Measurements from ENCODE around the gene PIGN.

Gene PIGN

GRCh38 chr18:62144338-62144737, 42.5 kb downstream of the PIGN start:
- no peak for DNase-seq (ENCODE audit: low read depth, low spot score)
- H3K9ac ChIP-seq (ENCODE audit: insufficient read length), result no peak overlapping the region
- no peaks in the 10 kb centered on the region for H3K36me3 ChIP-seq (ENCODE audit: insufficient read depth, low read length)
- H3K4me3 ChIP-seq, result no peak overlapping the region
- H3K27ac ChIP-seq, result no peak overlapping the region
- TF ChIP-seq EZH2 (IDR thresholded peaks at IDR 0.05) (no peak), POLR2AphosphoS5 (IDR thresholded peaks at IDR 0.05; ENCODE audit: borderline replicate concordance, low read depth, low read length) (no peak), FOXP2 (optimal IDR thresholded peaks at IDR 0.05; ENCODE audit: control extremely low read depth, extremely low read length, insufficient read depth) (no peak)
- H3K9me3 ChIP-seq (ENCODE audit: low read depth, low read length), result no peaks in the 10 kb centered on the region

GRCh38 chr18:62140259-62140658, 46.6 kb downstream of the PIGN start:
- no peaks in the 10 kb centered on the region for H3K9me3 ChIP-seq (ENCODE audit: low read depth, low read length)
- H3K27ac ChIP-seq, result no peak overlapping the region
- no peak for DNase-seq (ENCODE audit: low read depth, low spot score)
- H3K36me3 ChIP-seq (ENCODE audit: insufficient read depth, low read length), result no peaks in the 10 kb centered on the region
- no peak overlapping the region for H3K4me3 ChIP-seq
- TF ChIP-seq EZH2 (IDR thresholded peaks at IDR 0.05), result no peak
- no peak for TF ChIP-seq POLR2AphosphoS5 (IDR thresholded peaks at IDR 0.05; ENCODE audit: borderline replicate concordance, low read depth, low read length)
- TF ChIP-seq FOXP2 (optimal IDR thresholded peaks at IDR 0.05; ENCODE audit: control extremely low read depth, extremely low read length, insufficient read depth), result no peak
- no peak overlapping the region for H3K9ac ChIP-seq (ENCODE audit: insufficient read length)

DNA sequence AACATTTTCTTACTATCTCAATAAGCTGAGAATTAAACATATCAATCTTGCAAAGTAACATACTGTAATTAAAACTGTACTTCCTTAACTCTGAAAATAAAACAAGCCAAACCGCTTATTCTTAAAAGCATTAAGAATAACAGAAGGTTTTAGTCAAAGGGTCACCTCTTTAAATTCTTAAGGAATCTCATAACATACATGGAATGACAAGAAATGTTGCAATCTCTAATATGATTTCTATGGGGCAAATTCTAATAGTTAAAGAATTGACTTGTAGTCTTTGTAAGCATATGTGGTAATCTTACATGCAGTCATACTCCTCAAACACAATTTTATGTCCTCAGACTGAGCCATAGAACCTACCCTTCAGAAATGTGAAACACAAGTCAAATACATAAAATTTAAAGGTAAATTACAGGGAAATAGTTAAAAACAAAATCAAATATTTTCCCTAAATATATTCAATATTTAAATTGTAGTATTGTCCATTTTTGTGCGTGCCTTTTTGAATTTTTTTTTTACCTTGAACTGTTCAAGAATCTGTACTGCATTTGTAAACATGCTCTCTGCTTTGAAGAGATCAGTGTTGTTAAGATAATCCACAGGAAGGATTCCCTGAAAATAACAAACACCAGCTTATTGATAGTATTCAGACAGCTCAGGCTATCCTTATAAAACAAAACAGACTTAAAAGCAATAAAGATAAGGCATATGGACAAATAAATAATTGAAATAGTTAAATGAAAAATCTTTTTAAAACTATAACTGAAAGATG, 48.2 kb downstream of the PIGN start:
- H3K27ac ChIP-seq, result no peak overlapping the region
- no peaks in the 10 kb centered on the region for H3K36me3 ChIP-seq (ENCODE audit: insufficient read depth, low read length)
- no peak for DNase-seq (ENCODE audit: low read depth, low spot score)
- no peaks in the 10 kb centered on the region for H3K9me3 ChIP-seq (ENCODE audit: low read depth, low read length)
- H3K4me3 ChIP-seq, result no peak overlapping the region
- no peak for TF ChIP-seq POLR2AphosphoS5 (IDR thresholded peaks at IDR 0.05; ENCODE audit: borderline replicate concordance, low read depth, low read length)
- no peak for TF ChIP-seq FOXP2 (optimal IDR thresholded peaks at IDR 0.05; ENCODE audit: control extremely low read depth, extremely low read length, insufficient read depth)
- TF ChIP-seq EZH2 (IDR thresholded peaks at IDR 0.05), result no peak
- no peak overlapping the region for H3K9ac ChIP-seq (ENCODE audit: insufficient read length)

GRCh38 chr18:62131301-62131909, 55.5 kb downstream of the PIGN start:
- TF ChIP-seq EZH2 (IDR thresholded peaks at IDR 0.05) (no peak), POLR2AphosphoS5 (IDR thresholded peaks at IDR 0.05; ENCODE audit: borderline replicate concordance, low read depth, low read length) (no peak), FOXP2 (optimal IDR thresholded peaks at IDR 0.05; ENCODE audit: control extremely low read depth, extremely low read length, insufficient read depth) (no peak)
- Histone ChIP-seq H3K9ac (ENCODE audit: insufficient read length) (no peak overlapping the region), H3K27ac (peak overlapping the region; percentile 73), H3K9me3 (ENCODE audit: low read depth, low read length) (no peaks in the 10 kb centered on the region), H3K4me3 (no peak overlapping the region), H3K36me3 (ENCODE audit: insufficient read depth, low read length) (no peaks in the 10 kb centered on the region)
- DNase-seq (ENCODE audit: low read depth, low spot score), result peak; percentile 76

DNA sequence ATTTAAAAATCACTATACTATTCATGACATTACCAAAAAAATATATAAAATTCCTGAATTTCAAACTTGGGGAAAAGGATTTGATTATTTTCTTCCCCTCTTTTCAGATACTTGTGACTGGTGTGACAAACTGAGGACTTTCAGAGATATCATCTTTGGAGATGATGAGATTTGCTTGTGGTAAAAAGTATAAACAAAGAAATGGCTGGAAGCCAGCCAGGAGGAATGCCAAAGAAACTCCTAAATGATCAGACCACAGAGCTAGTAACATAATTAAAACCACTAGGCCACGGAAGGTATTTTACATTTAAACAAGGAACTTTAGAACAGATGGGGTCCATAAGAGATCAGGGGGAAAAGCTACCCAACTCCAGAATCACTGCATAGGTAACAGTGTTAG, 58.7 kb downstream of the PIGN start:
- no peaks in the 10 kb centered on the region for H3K36me3 ChIP-seq (ENCODE audit: insufficient read depth, low read length)
- no peak for TF ChIP-seq EZH2 (IDR thresholded peaks at IDR 0.05)
- DNase-seq (ENCODE audit: low read depth, low spot score), result peak; percentile 47

GRCh38 chr18:62126737-62127136, 60.1 kb downstream of the PIGN start:
- DNase-seq (ENCODE audit: low read depth, low spot score), result no peak
- TF ChIP-seq POLR2AphosphoS5 (IDR thresholded peaks at IDR 0.05; ENCODE audit: borderline replicate concordance, low read depth, low read length) (no peak), EZH2 (IDR thresholded peaks at IDR 0.05) (no peak), FOXP2 (optimal IDR thresholded peaks at IDR 0.05; ENCODE audit: control extremely low read depth, extremely low read length, insufficient read depth) (no peak)
- Histone ChIP-seq H3K4me3 (no peak overlapping the region), H3K9ac (ENCODE audit: insufficient read length) (no peak overlapping the region), H3K27ac (no peak overlapping the region), H3K36me3 (ENCODE audit: insufficient read depth, low read length) (no peaks in the 10 kb centered on the region), H3K9me3 (ENCODE audit: low read depth, low read length) (no peaks in the 10 kb centered on the region)

More for the DNA sequence above, 58.7 kb downstream of the PIGN start:
- Histone ChIP-seq H3K4me3 (0 out of 2 replicates have a peak overlapping the region, but pooled peaks have one; percentile 3), H3K27ac (peak overlapping the region; percentile 68; the same call in 1 of the 2 replicates), H3K9ac (ENCODE audit: insufficient read length) (no peak overlapping the region), H3K9me3 (ENCODE audit: low read depth, low read length) (no peaks in the 10 kb centered on the region)

GRCh38 chr18:62125702-62126101, 61.2 kb downstream of the PIGN start:
- TF ChIP-seq POLR2AphosphoS5 (IDR thresholded peaks at IDR 0.05; ENCODE audit: borderline replicate concordance, low read depth, low read length) (no peak), FOXP2 (optimal IDR thresholded peaks at IDR 0.05; ENCODE audit: control extremely low read depth, extremely low read length, insufficient read depth) (no peak), EZH2 (IDR thresholded peaks at IDR 0.05) (no peak)
- Histone ChIP-seq H3K4me3 (no peak overlapping the region; the same call in 1 of the 2 replicates), H3K9ac (ENCODE audit: insufficient read length) (no peak overlapping the region), H3K9me3 (ENCODE audit: low read depth, low read length) (no peaks in the 10 kb centered on the region), H3K27ac (peak overlapping the region; percentile 71; the same call in 1 of the 2 replicates), H3K36me3 (ENCODE audit: insufficient read depth, low read length) (no peaks in the 10 kb centered on the region)
- DNase-seq (ENCODE audit: low read depth, low spot score), result no peak

- no peak overlapping the region for H3K9ac ChIP-seq (ENCODE audit: insufficient read length)
- no peak for DNase-seq (ENCODE audit: low read depth, low spot score)
- H3K36me3 ChIP-seq (ENCODE audit: insufficient read depth, low read length), result no peaks in the 10 kb centered on the region
- no peak overlapping the region for H3K4me3 ChIP-seq
- H3K9me3 ChIP-seq (ENCODE audit: low read depth, low read length), result no peaks in the 10 kb centered on the region
- no peak overlapping the region for H3K27ac ChIP-seq
- no peak for TF ChIP-seq EZH2 (IDR thresholded peaks at IDR 0.05)
- TF ChIP-seq FOXP2 (optimal IDR thresholded peaks at IDR 0.05; ENCODE audit: control extremely low read depth, extremely low read length, insufficient read depth), result no peak
- no peak for TF ChIP-seq POLR2AphosphoS5 (IDR thresholded peaks at IDR 0.05; ENCODE audit: borderline replicate concordance, low read depth, low read length)
These were observed 64.5 kb downstream of the PIGN start for GRCh38 chr18:62122330-62122729.
